ENCODE data around the gene ZNF396. TPM values are rescaled to one million over a fixed set of nuclear protein-coding genes. Genes with fewer than 3 reads are reported as not detected.

The ZNF396 gene
- total RNA-seq, 1 donor from 2014 or later = 0.98 TPM

GRCh38 chr18:35362531-35362930 lies 14.6 kb downstream of the ZNF396 start:
- no peaks in the 10 kb centered on the region for H3K27me3 ChIP-seq
- TF ChIP-seq CTCF (IDR thresholded peaks at IDR 0.05) = no peak
- no peaks in the 10 kb centered on the region for H3K9me3 ChIP-seq
- intact Hi-C loops (cut with DNase I) = no loop called here
- H3K27ac ChIP-seq = no peak overlapping the region
- H3K4me1 ChIP-seq = no peaks in the 10 kb centered on the region
- no peak overlapping the region for H3K4me3 ChIP-seq
- H3K36me3 ChIP-seq = no peaks in the 10 kb centered on the region
- no peak for DNase-seq (ENCODE audit: extremely low spot score in 2 of 2)

- Histone ChIP-seq H3K27me3 (no peaks in the 10 kb centered on the region), H3K36me3 (no peaks in the 10 kb centered on the region), H3K4me3 (no peak overlapping the region), H3K4me1 (no peaks in the 10 kb centered on the region), H3K27ac (no peak overlapping the region), H3K9me3 (no peaks in the 10 kb centered on the region)
- no peak for TF ChIP-seq POLR2AphosphoS5 (IDR thresholded peaks at IDR 0.05; ENCODE audit: insufficient read depth in 1 of 2, low read depth in 1 of 2)
- no peak for TF ChIP-seq POLR2A (IDR thresholded peaks at IDR 0.05)
- no peak for TF ChIP-seq CTCF (IDR thresholded peaks at IDR 0.05)
- intact Hi-C loops (cut with DNase I) = no loop called here
- DNase-seq (ENCODE audit: extremely low spot score in 2 of 2) = no peak
Observed at GRCh38 chr18:35361570-35362321, 15.4 kb downstream of the ZNF396 start.

- intact Hi-C loops (cut with DNase I) = no loop called here
- Histone ChIP-seq H3K9me3 (peaks cover 7% of the 10 kb centered on the region), H3K4me1 (no peaks in the 10 kb centered on the region), H3K4me3 (peak overlapping the region in 1 of 2 donors; percentile 23), H3K36me3 (no peaks in the 10 kb centered on the region), H3K27ac (peak overlapping the region; percentile 12), H3K27me3 (no peaks in the 10 kb centered on the region)
- TF ChIP-seq CTCF (IDR thresholded peaks at IDR 0.05) (peak; percentile 5 to 52 (median 37)), POLR2A (IDR thresholded peaks at IDR 0.05) (no peak), POLR2AphosphoS5 (IDR thresholded peaks at IDR 0.05; ENCODE audit: insufficient read depth in 1 of 2, low read depth in 1 of 2) (no peak)
- no peak for DNase-seq (ENCODE audit: extremely low spot score in 2 of 2)
Observed at GRCh38 chr18:35355140-35355618, 22.0 kb downstream of the ZNF396 start.

- Histone ChIP-seq H3K27me3 (no peaks in the 10 kb centered on the region), H3K36me3 (no peaks in the 10 kb centered on the region), H3K4me3 (no peak overlapping the region), H3K4me1 (no peaks in the 10 kb centered on the region), H3K27ac (no peak overlapping the region), H3K9me3 (peaks cover 7% of the 10 kb centered on the region)
- intact Hi-C loops (cut with DNase I) = no loop called here
- TF ChIP-seq POLR2AphosphoS5 (IDR thresholded peaks at IDR 0.05; ENCODE audit: insufficient read depth in 1 of 2, low read depth in 1 of 2) = no peak
- no peak for TF ChIP-seq CTCF (IDR thresholded peaks at IDR 0.05)
- no peak for TF ChIP-seq POLR2A (IDR thresholded peaks at IDR 0.05)
- no peak for DNase-seq (ENCODE audit: extremely low spot score in 2 of 2)
Observed at GRCh38 chr18:35352778-35353177, 24.4 kb downstream of the ZNF396 start.

GRCh38 chr18:35352283-35352682 lies 24.9 kb downstream of the ZNF396 start:
- intact Hi-C loops (cut with DNase I) = no loop called here
- no peak overlapping the region for H3K27ac ChIP-seq
- TF ChIP-seq POLR2AphosphoS5 (IDR thresholded peaks at IDR 0.05; ENCODE audit: insufficient read depth in 1 of 2, low read depth in 1 of 2) (no peak), CTCF (IDR thresholded peaks at IDR 0.05) (no peak), POLR2A (IDR thresholded peaks at IDR 0.05) (no peak)
- H3K4me3 ChIP-seq = no peak overlapping the region
- H3K9me3 ChIP-seq = peaks cover 7% of the 10 kb centered on the region
- H3K27me3 ChIP-seq = no peaks in the 10 kb centered on the region
- DNase-seq (ENCODE audit: extremely low spot score in 2 of 2) = no peak
- no peaks in the 10 kb centered on the region for H3K4me1 ChIP-seq
- H3K36me3 ChIP-seq = no peaks in the 10 kb centered on the region
